Measurements from ENCODE around the gene NCR3LG1.
A peak's percentile ranks its signal among the peaks of the same experiment; 100 is the strongest.

The NCR3LG1 gene

GRCh38 chr11:17395554-17395961 lies 44.0 kb downstream of the NCR3LG1 start:
- no peak for DNase-seq

- DNase-seq = no peak
Measured at GRCh38 chr11:17395978-17396377, 44.4 kb downstream of the NCR3LG1 start.

- no peak for DNase-seq
Measured at GRCh38 chr11:17396598-17397310, 45.2 kb downstream of the NCR3LG1 start.

- DNase-seq = no peak
Measured at GRCh38 chr11:17397311-17398002, 45.9 kb downstream of the NCR3LG1 start.

GRCh38 chr11:17399236-17399635 lies 47.6 kb downstream of the NCR3LG1 start:
- no peak for DNase-seq

GRCh38 chr11:17400048-17400775 lies 48.6 kb downstream of the NCR3LG1 start:
- no peak for DNase-seq

GRCh38 chr11:17401316-17401715 lies 49.7 kb downstream of the NCR3LG1 start:
- no peak for DNase-seq

GRCh38 chr11:17401841-17402240 lies 50.2 kb downstream of the NCR3LG1 start:
- DNase-seq = no peak

- DNase-seq = no peak
Measured at GRCh38 chr11:17402486-17402885, 50.9 kb downstream of the NCR3LG1 start.

GRCh38 chr11:17403980-17404759 lies 52.6 kb downstream of the NCR3LG1 start:
- DNase-seq = peak; percentile 20

GRCh38 chr11:17405232-17406005 lies 53.8 kb downstream of the NCR3LG1 start:
- DNase-seq = peak; percentile 50

GRCh38 chr11:17406082-17406817 lies 54.6 kb downstream of the NCR3LG1 start:
- no peak for DNase-seq

- no peak for DNase-seq
Measured at GRCh38 chr11:17406818-17407149, 55.2 kb downstream of the NCR3LG1 start.

- no peak for DNase-seq
Measured at GRCh38 chr11:17407575-17407974, 56.0 kb downstream of the NCR3LG1 start.

- no peak for DNase-seq
Measured at GRCh38 chr11:17408026-17408425, 56.4 kb downstream of the NCR3LG1 start.

GRCh38 chr11:17408641-17409040 lies 57.0 kb downstream of the NCR3LG1 start:
- DNase-seq = no peak

- no peak for DNase-seq
Measured at GRCh38 chr11:17410606-17411379, 59.2 kb downstream of the NCR3LG1 start.

- no peak for DNase-seq
Measured at GRCh38 chr11:17411418-17411817, 59.8 kb downstream of the NCR3LG1 start.

- no peak for DNase-seq
Measured at GRCh38 chr11:17412488-17413180, 61.0 kb downstream of the NCR3LG1 start.
